ENCODE data around the gene CNTFR. TPM values are rescaled to one million over a fixed set of nuclear protein-coding genes. Genes with fewer than 3 reads are reported as not detected.

CNTFR gene
- total and polyA plus RNA-seq, 12 donors, result 1.1 to 15.2 (median 3.8) TPM

DNA sequence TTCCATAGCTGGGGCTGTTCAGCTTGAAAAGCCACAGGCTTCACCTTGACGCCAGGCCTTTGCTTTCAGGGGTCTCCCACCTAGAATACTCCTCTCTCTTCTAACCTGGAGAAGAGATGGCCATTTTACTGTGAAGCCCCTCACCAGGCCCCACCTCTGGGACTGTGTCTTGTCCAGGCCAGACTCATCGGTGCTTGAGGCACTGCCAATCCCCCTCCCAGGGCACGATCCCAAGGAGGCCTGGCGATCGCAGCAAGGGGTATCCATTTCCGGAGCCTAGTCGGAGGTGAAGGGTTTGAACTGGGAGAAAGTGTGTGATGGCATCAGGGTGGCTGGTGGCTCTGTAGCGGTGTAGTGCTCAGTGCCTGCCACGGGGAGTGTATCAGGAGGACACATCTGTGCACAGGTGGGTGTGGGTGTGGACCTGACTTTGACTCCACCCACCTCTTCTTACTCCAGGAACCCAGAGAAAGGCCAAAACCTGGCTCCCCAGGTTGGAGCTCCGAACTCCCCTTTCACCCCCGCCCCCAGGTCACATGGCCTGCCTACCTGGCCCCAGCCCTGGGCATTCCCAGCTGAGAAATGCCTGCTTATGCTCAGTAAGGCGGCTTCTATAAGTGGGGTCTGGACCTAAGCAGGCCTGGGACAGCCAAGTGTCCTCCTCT, 39.4 kb downstream of the CNTFR start:
- intact Hi-C loops (cut with DNase I), result loop anchor here in 1 of 2 donors (2.0 kb wide), 1 partner anchor 41 kb away; no protein-coding TSS in a partner anchor
- DNase-seq, result no peak
- Histone ChIP-seq H3K4me1 (replicated peaks in 1 of 2) (no peaks in the 10 kb centered on the region), H3K27me3 (no peaks in the 10 kb centered on the region), H3K9me3 (replicated peaks in 1 of 3) (no peaks in the 10 kb centered on the region), H3K27ac (no peak overlapping the region), H3K36me3 (replicated peaks in 1 of 2) (no peaks in the 10 kb centered on the region), H3K4me3 (no peak overlapping the region)
- 75 to 90% (median 84%) methylated on average over 11 to 12 of the region's 12 CpGs for WGBS, 4 donors
- TF ChIP-seq, protein P1, sequence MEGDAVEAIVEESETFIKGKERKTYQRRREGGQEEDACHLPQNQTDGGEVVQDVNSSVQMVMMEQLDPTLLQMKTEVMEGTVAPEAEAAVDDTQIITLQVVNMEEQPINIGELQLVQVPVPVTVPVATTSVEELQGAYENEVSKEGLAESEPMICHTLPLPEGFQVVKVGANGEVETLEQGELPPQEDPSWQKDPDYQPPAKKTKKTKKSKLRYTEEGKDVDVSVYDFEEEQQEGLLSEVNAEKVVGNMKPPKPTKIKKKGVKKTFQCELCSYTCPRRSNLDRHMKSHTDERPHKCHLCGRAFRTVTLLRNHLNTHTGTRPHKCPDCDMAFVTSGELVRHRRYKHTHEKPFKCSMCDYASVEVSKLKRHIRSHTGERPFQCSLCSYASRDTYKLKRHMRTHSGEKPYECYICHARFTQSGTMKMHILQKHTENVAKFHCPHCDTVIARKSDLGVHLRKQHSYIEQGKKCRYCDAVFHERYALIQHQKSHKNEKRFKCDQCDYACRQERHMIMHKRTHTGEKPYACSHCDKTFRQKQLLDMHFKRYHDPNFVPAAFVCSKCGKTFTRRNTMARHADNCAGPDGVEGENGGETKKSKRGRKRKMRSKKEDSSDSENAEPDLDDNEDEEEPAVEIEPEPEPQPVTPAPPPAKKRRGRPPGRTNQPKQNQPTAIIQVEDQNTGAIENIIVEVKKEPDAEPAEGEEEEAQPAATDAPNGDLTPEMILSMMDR (IDR thresholded peaks at IDR 0.05), result no peak
- no peak for TF ChIP-seq POLR2A (IDR thresholded peaks at IDR 0.05)

DNA sequence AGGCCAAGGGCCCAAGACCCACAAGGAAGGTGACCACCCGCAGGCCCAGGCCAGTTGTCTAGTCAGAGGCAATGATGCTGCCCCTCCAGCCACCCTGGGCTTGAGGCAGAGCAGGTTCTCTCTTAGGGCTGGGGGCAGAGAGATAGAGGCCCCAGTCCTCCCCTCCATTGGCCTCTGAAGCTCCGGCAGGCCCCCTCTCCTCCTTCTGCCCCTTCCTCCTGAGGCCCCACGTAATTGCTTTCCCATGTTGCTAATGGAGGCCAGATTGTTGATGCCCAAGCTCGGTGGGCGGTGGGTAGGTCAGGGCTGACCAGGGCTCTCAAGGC, 40.2 kb downstream of the CNTFR start:
- no peak for TF ChIP-seq POLR2A (IDR thresholded peaks at IDR 0.05)
- TF ChIP-seq, protein P1 (IDR thresholded peaks at IDR 0.05), result no peak
- H3K4me1 ChIP-seq (replicated peaks in 1 of 2), result no peaks in the 10 kb centered on the region
- no peaks in the 10 kb centered on the region for H3K9me3 ChIP-seq (replicated peaks in 1 of 3)
- no peak for DNase-seq
- 81 to 93% (median 86%) methylated on average over 3 to 5 of the region's 5 CpGs for WGBS, 4 donors
- intact Hi-C loops (cut with DNase I), result loop anchor here in 1 of 2 donors (5.0 kb wide), 1 partner anchor 43 kb away; no protein-coding TSS in a partner anchor
- no peak overlapping the region for H3K27ac ChIP-seq
- H3K27me3 ChIP-seq, result no peaks in the 10 kb centered on the region
- no peaks in the 10 kb centered on the region for H3K36me3 ChIP-seq (replicated peaks in 1 of 2)
- no peak overlapping the region for H3K4me3 ChIP-seq

DNA sequence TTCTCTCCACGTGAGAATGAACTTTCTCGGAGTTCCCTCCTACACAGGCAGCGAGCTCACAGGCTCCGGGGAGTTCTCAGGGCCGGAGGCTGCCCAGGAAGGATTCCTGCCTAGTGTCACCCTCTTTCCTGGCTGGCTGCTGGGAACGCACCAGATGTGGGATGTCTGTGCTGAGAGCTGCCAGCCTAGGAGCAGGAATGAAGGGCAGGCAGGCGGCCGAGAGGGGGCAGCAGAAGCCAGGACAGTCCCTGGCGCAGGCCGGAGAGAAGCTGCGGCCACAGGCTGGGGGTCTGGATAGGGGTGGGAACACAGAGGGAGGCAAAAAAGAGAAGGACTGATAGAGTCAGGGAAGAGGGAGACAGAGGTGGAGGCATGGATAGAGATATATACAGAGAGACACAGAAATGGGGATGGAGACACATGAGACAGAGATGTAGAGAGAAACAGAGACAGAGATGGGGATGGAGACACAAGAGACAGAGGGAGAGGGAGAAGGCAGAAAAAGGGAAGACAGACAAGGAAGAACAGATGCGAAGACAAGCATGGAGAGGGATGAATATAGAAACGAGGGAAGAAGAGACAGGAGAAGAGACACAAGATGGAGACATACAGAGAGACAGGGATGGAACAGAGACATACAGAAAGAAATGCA, 41.4 kb downstream of the CNTFR start:
- H3K27me3 ChIP-seq, result no peaks in the 10 kb centered on the region
- 7 to 12% (median 9%) methylated on average over 8 to 13 of the region's 13 CpGs for WGBS, 4 donors
- H3K4me1 ChIP-seq (replicated peaks in 1 of 2), result no peaks in the 10 kb centered on the region
- no peak overlapping the region for H3K4me3 ChIP-seq
- TF ChIP-seq, protein P1 (IDR thresholded peaks at IDR 0.05), result peak; percentile 81 to 95 (median 86)
- TF ChIP-seq POLR2A (IDR thresholded peaks at IDR 0.05), result no peak
- no peak overlapping the region for H3K27ac ChIP-seq
- H3K9me3 ChIP-seq (replicated peaks in 1 of 3), result no peaks in the 10 kb centered on the region
- intact Hi-C loops (cut with DNase I), result loop anchor here in 1 of 2 donors (5.0 kb wide), 1 partner anchor 44 kb away; no protein-coding TSS in a partner anchor
- H3K36me3 ChIP-seq (replicated peaks in 1 of 2), result no peaks in the 10 kb centered on the region
- peak; percentile 71 to 88 (median 75) for DNase-seq
